CD4-positive, alpha-beta T cell treated with Interleukin-2 at 100 ng/mL for 4 hours (primary cell): ENCODE measurements around the gene PPY.
"Not testable (repeated sequence)": the region's sequence is repeated elsewhere in the genome, so short reads cannot be mapped to it uniquely, and the experiment has no call there.

ENCODE experiments used
- DNase-seq: peaks from one replicate; pipeline ENCODE4 v3.0.0-alpha.2; 2020; ENCODE audit warnings: low spot score

Gene PPY

DNA sequence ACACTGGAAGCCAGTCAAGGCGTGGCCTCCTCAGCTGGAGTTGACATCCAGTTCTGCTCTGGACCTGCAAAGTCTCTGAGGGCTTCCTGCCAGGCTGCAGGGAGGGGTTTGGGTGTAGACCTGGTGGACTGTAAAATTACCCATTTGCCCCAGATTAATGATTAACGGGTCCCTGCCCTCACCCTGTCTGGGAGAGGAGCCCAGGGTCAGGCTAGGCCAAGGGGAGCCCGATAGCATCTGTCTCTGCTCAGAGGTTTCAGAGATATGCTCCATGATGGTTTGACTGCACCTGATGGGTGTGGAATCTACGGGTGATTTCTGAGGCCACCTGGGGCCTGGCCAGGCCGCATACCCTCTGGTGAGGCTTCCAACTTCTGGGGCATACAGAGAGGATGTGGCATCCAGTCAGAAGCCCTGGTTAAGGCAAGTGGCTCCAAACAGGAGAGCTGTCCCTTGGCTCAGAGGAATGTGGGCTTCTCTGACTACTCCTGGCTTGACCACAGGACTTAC is 11.2 kb downstream of the PPY start:
- DNase-seq, result no peak

DNA sequence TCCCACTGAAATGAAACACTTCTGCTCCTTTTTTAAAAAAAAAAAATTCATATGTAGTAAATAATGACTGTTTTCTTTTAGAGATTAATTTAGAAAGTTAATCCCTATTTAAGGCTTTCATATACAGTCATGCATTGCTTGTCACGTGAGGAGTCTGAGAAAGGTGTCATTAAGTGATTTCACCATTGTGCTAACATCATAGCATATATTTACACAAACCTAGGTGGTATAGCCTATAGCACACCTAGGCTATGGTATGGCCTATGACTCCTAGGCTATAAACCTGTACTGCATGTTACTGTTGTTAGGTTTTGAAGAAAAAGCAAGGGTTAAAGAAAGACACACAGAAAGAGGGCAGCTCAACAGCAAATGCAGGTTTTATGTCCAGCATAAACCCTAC is 13.7 kb downstream of the PPY start:
- no peak for DNase-seq

DNA sequence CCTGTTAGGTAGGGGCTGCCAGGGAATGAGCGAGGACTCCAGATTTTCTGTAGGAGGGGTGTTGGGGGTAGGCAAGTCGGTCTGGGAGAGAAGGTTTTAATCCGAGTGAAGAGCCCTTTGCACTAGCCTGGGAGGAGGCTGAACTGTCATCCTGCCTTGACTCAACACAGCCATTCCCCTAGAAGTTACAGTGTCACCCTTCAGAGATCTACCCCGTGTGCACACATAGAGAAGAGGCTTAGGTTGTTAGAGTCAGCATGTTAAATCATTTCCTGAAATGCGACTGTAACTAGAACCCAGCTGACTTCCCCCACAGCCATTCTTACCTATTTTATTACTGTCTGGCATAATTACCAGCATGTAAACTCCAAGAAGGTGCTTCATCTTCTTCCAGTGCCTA is 14.3 kb downstream of the PPY start:
- DNase-seq, result not testable (repeated sequence)

DNA sequence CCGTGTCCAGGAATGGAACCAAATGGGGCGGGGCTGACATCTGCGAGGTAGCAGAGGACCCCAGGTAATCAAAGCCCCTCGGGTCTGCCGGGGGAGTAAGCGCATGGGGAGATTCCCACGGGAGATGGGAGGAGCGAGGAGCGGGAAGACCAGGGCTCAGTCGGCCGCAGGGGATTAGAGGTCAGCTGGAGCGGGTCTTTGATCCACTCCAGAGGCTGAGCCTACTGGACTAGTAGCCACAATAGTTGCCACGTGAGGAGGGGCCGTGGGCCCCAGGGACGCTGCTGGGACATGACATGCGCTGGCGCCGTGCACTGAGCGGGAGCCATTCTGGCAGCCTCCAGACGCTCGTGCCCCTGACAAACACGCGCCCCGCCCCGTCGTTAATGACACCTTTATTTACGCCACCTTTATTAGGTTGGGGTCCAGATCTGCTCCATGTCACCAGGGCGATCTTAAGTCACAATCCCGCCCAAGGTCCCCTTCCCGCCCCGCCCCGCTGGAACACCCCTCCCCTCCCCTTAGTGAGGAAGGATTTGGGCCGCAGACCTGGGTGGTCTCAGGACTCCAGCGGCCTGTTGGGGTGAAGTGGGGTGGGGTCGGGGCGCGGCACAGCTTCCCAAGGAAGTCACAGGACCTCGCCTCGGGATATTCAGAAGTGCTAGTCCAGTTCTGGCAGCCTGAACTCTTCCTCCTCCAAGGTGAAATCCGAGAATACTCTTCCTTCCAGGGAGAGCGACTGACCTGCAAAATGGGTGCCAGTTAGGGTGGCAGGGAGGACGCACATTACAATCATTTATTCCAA is 15.0 kb downstream of the PPY start:
- no peak for DNase-seq

DNA sequence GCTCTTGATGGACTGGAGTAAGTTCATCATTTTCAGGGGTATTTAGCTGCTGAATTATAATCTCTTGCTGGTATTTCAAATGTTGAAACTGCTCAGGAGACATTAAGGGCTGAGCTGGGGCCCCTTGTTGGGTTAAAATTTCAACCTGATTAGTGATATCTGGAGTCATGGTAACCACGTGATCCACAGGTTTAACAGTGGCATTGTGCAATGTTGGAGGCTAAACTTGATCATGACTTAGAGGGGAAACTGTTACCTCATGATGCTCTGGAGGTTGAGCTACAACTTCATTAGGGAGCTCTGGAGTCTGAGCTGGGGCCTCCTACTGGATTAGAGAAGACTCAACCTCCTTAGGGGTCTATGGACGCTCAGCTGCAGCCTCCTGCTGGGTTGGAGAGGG is 17.7 kb downstream of the PPY start:
- no peak for DNase-seq

DNA sequence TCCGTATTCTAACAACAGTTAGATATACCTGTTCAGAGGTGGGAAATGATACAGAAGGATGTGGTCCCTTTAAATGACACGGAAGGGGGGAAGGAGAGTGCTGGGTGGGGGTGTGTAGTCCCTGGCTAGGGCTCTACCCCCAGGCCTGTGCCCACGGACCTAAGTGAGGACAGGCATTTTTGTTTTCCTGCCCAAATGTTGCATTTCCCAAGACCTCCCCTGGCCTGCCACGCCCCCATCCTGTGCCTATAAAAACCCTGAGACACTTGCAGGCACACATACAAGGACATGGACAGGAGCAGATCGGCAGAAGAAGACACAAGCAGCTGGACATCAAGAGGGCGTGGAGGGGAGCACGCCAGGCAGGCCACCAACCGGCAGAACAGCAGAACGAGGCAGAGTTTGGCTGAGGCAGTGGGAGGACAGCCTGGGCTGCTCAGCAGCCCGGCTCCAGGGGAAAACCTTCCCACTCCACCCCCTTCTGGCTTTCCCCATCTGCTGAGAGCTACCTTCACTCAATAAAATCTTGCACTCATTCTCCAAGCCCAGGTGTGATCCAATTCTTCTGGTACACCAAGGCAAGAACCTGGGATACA is 21.7 kb downstream of the PPY start:
- no peak for DNase-seq

DNA sequence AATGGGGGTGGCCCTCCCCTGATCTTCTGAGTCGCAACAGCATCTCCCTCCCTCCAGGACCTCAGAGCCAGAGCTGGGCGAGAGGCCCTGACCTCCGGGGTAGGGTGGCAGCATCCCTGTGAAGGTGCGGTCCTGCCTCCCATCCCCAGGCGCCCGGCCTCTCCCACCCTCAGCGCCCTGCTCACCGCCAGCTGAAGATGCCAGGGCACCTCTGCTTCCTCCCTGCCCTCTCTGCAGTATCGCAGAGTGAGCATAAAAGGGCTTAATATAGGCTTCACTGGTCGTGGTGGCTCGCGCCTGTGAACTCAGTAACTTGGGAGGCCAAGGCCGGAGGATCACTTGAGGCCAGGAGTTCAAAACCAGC is 24.3 kb downstream of the PPY start:
- no peak for DNase-seq

DNA sequence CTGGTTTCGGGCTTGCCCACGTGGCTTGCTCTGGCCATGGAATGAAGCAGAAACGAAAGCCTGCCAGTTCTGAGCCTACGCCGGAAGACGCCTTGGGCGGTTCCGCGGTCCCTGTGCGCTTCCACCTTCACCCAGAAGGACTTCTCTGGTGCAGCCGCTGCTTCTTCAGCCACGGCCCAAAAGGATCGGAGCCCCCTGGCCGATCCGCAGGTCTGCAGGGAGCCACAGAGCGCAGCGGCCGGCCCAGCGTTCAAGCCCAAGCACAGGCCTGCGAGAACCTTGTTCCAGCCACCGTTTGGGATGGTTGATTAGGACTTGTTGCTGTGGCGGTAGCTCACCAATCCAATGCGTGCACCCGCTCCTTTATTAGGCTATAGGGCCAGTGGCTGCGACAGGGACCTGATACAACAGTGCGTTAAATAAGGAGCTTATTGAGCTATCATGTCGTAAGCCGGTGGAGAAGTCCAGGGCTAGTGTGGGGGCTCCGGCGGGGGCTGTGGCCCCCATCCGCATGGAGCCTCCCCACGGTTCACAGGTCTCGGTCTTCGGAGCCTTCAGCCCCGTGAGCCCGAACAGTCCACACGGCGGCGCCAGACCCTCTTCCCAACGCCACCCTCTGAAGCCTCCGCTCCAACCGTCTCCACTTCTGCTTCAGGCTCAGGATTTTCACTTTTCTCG is 24.8 kb downstream of the PPY start:
- peak; percentile 46 for DNase-seq

DNA sequence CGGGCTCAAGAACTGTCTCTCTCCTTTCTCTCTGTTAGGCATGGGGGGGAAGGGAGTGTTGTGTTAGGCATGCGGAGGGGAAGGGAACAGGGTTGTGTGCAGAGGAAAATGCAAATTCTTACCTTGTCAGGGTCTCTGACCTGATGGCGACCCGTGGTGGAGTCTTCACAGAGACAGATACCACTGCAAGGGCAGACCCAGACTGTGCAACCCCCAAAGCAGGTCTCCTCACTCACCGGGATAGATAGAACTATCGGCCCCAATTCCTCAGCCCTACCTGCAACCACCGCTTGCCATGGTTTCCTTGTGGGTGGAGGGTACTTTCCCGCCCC is 25.3 kb downstream of the PPY start:
- DNase-seq, result no peak

DNA sequence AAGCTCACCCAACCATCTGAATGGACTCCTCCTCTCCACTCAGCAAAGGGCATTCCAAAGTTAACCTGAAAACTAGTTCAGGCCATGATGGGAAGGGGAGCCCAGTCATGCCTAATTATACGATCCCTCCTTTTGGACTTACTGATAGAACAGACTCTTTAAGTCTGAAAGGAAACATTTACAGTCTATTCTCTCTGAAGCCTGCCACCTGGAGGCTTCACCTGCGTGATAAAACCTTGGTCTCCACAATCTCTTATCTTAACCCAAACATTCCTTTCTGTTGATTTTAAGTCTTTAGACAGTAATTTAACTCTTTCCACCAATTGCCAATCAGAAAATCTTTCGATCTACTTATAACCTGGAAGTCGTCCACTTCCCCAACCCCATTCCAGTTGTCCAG is 25.9 kb downstream of the PPY start:
- no peak for DNase-seq

DNA sequence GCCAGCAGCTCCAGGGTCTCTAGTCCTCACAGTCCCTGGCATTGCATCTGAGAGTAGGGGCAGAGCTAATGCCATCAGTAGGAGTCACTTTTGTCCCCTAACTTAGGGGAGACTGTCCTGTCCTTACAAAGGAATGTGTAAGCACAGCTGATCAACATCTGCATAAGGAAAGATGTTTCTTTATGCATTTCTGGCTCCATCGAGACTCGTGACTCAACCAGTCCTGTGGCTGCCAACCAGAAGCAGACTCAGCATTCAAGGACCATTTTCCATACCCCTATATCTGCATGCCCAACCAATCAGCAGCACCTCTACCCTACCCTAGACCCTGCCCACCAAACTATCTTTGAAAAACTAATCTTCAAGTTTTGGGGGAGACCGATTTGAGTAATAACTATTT is 26.7 kb downstream of the PPY start:
- DNase-seq, result no peak

DNA sequence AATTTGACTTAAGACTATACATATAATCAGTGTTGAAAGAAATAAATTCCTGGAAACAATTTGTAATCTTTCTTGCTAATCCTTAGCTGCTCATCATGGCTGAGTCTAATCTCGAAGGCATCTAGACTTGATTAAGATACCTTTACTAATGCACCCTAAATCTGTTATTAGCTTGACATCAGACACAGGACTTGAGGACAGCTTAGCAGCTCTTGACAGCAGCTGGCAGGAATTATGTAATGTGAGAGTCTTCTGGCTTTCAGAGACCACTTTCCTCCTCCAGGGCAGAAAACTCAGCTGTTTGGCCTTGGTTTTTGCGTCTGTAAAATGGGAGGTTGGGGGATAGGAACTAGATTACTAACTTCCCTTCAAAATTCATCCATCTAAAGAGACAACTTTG is 27.8 kb downstream of the PPY start:
- DNase-seq, result no peak

DNA sequence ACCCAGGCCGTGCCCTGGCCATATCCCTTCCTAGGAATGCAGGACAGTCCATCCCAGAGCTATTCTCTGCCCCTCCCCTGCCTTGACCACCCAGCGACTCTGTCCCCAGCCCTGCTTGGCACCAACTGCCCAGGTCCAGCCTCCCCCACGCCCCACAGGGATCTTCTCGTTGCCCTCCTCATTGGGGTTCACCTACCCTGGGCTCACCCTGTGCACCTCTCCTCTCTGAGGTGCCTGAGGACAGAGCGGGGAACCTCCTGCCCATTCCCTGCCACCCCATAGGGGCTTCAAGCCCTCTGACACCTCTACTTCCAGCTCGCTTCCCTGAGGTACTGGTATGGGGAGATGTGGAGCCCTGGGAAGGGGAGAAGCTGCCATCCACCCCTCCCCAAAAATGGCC is 28.7 kb downstream of the PPY start:
- DNase-seq, result no peak

DNA sequence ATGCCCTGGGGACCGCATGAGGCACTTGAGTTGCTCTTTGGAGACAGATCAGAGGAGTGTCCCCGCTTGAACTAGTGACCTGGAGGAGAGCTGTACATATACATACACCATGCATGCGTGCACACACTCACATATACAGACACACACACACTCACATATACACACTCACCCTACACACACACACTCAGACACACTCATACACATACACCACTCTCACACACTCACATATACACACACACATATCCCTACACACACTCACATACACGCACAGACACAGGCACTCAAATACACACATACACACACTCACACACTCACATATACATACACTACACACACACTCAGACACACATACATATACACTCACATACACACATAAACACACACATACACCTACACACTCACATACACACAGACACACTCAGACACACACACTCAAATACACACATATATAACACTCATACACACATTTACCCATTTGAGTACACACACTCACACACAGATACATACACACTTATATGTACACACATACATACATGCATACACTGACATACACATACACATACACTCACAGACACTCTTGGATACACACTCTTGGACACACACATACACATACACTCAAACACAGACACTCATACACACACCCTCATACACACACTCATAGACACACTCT is 29.5 kb downstream of the PPY start:
- no peak for DNase-seq

DNA sequence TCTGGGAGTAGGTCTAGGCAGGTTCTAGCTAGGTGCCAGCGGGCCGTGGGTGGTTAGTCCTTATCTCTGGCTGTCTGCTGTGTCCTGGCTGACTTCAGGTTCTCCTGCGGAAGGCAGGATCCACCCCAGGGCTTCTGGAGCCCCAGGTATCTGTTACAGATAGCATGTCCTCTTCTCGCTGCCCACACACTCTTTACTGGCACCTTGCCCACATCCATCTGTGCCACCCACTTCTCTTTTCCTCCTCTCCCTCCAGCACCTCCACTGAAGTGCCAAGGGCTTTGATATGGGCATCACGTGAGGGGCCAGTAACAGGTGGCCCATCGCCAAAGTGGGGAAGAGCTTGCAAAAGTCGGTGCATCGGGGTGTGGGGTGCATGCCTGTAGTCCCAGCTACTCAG is 30.4 kb downstream of the PPY start:
- no peak for DNase-seq

DNA sequence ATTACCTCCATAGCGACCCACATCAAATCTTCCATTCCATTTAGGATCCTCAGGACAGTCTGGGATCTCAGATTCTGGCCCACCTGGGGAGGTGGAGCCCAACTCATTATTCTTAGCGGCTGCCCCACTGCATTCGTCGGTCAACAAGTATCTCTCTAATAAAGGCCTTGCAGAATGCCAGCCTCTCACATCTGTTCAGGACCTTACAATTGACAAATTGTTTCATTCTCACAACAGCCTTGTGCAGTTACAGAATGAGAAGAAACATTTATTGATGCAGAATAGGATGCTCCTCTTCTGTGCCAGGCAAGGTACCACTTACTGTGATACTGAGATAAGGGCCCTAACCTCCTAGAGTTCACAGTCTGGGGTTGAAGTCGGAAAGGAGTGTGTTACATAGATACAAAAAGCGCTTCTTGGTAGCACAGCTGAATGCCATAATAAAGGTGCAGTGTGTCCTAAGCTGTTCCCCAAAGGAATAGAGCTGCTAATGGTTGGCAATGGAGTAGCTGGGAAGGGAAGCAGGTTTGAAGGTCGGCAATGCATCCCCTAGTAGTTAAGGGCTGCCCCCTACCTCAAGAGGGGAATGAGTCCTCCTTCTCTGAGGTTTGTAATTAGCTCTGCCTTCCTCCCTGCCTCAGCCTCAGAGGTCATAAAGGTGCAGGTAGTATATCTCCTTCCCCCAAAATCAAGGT is 32.6 kb downstream of the PPY start:
- no peak for DNase-seq

DNA sequence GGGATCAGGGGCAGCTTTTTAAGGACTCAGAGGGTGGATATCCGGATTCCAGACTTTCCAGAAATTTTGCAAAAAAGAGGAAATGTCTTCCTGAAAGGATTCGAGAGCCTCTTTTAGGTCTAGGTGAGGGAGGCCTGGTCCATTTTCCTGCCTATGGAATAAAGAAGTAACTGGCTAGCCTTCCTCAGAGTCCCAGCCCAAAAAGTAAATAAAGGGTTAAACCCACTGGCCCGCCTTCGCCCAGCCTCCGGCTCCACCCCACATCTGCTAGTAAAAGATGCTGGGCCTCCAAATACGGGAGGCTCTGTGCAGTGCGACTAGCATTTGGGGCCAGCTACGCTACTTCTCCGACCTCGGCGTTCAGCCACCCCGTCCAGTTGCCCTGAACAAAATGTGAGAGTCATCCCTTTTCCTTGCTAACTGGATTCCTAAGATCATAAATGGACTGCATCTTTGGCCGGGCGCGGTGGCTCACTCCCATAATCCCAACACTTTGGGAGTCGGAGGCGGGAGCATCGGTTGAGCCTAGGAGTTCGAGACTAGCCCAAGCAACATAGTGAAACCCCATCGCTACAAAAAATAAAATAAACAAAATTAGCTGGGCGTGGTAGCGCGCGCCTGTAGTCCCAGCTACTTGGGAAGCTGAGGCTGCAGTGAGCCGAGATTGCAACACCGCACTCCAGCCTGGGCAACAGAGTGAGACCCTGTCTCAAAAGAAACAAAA is 34.1 kb downstream of the PPY start:
- peak; percentile 52 for DNase-seq

DNA sequence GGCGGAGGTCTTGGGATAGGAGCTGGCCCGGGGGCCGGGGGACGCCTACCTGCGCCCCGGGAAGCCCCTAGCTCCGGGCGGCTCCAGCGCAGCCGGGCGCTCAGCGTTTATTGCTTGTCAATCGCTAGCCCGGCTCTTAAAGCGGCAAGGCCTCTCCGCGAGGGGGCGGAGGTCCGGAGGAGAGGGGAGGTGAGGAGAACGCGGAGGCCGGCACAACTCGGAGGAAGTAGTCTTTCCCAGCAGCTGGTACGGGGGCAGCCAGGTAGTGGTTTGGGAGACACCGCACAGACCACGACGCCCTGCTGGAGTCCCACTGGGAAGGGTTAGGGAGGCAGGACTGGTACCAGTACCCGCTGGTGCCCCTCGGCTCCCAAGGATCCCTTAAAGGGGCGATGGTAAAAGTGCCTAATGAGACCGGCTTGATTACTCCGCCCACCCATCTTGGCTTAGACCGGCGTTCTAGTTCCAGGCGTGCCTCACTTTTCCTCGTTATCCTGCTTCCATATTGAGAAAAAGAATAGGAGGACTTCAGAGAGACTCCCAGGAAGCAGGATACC is 34.8 kb downstream of the PPY start, which contains the start of gene MPP2:
Gene MPP2, minus strand, starts transcription at position 112 of the 557 bp plus-strand sequence. CDS start 3,076 bp downstream, outside the sequence.
- peak; percentile 45 for DNase-seq

DNA sequence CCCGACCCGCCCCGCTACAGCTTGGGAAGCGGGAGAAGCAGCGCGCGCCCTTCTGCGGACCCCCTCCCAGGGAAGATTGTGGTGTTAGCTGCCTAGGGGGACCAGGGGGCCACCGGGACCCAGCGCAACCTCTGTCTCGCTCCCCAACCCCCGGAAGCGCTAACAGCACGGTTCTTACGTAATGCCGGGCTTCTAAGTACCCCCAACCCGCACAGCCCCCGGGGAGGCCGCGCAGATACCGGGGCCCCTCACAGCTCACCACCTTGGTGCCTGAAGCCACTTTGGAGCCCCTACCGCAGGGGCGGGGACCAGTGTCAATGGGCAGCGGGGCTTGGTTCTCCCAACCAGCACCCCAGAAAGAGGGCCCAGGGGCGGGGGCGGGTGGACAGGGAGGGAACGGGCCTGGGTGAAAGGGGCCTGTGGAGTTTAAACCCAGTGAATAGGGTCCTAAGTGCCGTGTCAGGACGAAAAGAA is 35.3 kb downstream of the PPY start:
- DNase-seq, result no peak

DNA sequence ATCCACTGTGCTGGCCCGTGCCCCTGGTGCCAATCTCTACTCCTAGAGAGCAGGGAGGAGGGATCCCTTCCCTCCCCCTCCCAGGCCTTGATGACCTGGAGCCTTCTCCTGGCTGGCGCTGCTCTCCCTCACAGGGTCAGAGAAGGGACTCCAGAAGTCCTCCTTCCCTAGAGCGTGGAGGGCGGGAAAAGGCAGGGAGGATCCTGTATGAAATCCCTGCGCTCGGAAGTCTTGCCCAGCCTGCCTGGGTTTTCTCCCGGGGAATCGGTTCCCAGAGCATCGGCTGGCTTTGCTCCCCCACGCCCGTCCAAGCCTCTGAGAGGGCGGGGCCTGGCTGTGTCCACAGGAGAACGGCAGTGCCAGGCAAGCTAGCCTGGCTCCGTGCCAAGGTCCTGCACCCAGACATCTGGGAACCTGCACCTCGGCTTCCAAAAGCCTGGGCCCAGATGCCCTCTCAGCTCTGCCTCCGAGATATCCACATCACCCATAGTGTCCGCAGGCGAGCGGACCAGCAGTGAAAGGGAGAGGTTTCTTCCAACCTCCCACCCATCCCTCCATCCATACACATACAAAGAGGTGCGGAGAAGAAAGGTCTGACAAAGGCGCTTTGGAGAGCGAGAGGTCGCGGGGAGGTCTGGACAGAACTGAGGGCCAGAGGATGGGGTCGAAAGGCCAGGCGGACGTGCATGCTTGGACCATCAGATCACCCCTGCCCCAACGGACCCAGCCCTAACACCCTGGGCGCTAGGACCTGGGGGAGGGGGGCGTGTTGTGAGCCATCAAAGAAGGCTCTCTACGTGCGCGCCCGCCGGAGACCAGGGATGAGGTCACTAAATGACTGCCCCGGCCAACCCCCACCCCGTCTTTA is 36.1 kb downstream of the PPY start:
- peak; percentile 19 for DNase-seq
